HG02759 (cell line): ENCODE measurements around the gene CDC42BPA.
"Not testable (repeated sequence)": the region's sequence is repeated elsewhere in the genome, so short reads cannot be mapped to it uniquely, and the experiment has no call there.

Source experiments
- ATAC-seq: cut with Tn5 transposase; IDR thresholded peaks from one replicate; pipeline ENCODE4 v1.9.1; 2021; ENCODE audit warnings: mild to moderate bottlenecking, moderate library complexity; ENCODE audit not compliant: unreplicated experiment

The CDC42BPA gene, protein sequence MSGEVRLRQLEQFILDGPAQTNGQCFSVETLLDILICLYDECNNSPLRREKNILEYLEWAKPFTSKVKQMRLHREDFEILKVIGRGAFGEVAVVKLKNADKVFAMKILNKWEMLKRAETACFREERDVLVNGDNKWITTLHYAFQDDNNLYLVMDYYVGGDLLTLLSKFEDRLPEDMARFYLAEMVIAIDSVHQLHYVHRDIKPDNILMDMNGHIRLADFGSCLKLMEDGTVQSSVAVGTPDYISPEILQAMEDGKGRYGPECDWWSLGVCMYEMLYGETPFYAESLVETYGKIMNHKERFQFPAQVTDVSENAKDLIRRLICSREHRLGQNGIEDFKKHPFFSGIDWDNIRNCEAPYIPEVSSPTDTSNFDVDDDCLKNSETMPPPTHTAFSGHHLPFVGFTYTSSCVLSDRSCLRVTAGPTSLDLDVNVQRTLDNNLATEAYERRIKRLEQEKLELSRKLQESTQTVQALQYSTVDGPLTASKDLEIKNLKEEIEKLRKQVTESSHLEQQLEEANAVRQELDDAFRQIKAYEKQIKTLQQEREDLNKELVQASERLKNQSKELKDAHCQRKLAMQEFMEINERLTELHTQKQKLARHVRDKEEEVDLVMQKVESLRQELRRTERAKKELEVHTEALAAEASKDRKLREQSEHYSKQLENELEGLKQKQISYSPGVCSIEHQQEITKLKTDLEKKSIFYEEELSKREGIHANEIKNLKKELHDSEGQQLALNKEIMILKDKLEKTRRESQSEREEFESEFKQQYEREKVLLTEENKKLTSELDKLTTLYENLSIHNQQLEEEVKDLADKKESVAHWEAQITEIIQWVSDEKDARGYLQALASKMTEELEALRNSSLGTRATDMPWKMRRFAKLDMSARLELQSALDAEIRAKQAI (N-terminal part only)

DNA sequence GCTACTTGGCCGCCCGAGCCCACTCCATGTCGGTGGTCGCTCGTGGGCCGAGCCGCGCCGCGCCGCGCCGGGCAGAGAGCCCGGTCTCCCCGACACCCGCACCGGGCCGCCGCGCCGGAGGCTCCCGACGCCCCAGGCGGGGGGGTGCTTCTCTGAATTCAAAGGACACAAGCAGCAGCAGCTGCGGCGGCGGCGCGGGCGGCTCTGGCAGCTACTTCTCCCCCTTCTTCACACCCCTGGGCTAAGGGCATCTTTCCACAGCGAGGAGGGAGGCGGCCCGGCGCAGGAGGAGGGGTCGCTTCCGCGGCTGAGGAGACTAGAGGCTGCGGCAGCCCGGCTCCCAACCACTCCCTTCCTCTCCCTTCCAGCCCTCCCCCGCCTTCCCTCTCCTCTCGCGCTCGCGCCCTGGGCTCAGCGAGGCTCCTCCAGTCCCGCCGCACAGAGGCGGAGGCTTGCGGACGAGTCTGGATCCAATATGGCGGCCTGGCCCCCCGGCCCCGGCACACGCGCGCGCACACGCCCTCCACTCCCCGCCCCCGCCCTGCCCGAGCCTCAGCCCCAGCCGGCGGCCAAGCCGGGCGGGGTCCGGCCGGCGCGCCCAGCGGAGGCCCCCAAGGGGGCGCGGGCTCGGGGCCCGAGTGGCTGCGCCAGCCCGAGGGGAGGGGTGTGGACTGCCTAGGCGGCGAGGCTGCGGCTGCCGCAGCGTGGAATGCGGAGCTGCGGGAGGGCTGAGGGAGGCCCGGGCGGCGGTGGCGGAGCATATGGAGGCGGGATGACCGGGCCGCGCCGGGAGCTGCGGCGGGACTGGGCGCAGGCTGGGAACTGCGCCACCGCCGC, at the start of gene CDC42BPA:
Gene CDC42BPA (minus strand): TSS at position 477 of the 837 bp plus-strand sequence. CDS start 1,310 bp downstream, outside the sequence.
- peak; percentile 63 for ATAC-seq

DNA sequence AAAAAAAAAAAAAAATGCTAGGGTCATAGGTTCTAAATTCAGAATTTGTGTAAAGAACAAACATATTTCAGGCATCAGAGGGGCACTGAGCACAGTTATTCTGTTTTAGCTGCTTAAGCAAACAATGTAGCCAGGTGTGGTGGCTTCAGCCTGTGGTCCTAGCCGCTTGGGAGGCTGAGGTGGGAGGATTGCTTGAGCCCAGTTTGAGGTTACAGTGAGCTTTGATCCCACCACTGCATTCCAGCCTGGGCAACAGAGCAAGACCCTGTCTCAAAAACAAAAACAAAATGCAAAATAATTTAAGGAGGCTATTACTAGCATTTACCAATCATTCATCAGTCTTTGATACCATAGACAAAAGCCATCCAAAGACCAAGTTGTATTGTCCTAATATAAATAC, 49.7 kb upstream of the CDC42BPA start:
- ATAC-seq: no peak

DNA sequence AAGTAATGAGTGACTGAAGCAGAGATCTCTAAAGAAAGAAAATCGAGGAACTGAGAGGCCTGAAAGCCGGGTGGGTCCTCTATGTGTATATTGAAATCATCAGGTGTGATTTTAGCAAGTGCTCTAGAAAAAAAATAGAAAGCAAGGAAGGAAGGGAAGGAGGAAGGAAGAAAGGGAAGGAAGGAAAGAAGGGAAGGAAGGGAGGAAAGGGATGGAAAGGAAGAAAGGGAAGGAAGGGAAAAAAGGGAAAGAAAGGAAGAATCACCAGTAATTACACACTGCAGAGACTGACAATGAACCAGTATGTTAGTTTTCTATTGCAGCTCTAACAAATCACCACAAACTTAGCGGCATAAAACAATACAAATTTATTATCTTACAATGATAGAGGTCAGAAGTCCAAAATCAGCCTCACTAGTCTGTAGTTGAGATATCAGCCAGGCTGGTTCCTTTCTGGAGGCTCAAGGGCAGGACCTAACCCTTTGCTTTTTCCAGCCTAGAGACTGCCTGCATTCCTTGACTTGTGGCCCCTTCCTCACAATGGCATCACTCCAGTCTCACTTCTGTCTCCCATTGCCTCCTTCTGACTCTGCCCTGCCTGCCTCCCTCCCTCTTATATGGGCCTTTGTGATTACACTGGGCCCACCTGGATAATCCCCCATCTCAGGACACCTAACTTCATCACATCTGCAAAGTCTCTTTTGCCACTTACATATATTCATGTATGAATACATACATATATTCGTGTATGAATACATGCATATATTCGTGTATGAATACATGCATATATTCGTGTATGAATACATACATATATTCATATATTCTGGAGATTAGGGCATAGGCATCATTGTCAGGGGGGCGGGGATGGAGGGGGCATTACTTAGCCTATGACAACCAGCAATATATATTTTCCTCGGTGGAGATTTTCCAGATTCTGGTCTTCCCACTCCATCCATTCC, 47.5 kb upstream of the CDC42BPA start:
- no peak for ATAC-seq

DNA sequence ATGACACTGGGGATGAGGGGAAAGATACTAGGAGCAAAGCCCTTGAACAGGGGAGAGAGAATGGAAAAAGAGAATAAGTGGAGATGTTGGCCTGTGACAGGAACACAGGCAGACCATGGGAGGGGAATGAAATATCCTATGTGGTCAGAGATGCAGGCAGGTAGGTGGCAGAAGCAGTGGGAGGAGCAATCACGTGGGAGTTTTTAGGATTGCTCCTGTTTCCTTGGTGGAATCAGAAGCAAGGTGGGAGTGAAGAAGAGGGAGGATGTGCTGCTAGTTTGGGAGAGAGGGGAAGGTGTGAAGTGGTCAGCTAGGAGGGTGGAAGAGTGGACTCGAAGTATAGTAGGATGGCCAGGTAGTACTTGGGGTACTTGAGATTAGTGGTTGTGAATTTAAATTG, 46.4 kb upstream of the CDC42BPA start:
- no peak for ATAC-seq

DNA sequence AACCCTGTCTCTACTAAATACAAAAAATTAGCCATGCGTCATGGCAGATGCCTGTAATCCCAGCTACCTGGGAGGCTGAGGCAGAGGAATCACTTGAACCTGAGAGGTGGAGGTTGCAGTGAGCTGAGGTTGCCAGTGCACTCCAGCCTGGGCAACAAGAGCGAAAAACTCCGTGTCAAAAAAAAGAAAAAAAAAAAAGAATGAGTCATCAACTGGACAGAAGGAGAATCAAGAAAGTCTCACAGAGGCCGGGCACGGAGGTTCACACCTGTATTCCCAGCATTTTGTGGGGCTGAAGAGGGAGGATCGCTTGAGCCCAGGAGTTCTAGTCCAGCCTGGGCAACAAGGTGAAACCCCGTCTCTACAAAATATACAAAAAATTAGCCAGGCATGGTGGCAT, 45.5 kb upstream of the CDC42BPA start:
- ATAC-seq: no peak

DNA sequence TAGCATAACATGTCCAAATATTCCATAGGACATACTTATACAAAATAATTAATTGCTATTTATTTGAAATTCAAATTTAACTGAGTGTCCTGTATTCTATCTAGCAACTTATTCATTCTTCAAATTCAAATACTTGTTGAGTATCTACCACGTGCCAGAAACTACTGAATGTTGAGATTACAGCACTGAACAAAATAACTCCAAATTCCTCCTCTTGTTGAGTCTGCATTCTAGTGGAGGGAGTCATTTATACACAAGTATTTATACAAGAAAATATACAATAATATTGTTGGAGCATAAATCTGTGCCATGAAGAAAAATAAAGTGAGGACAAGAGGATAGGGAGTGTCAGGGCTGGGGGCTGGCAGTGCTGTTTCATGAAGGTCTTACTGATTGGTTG, 43.7 kb upstream of the CDC42BPA start:
- no peak for ATAC-seq

DNA sequence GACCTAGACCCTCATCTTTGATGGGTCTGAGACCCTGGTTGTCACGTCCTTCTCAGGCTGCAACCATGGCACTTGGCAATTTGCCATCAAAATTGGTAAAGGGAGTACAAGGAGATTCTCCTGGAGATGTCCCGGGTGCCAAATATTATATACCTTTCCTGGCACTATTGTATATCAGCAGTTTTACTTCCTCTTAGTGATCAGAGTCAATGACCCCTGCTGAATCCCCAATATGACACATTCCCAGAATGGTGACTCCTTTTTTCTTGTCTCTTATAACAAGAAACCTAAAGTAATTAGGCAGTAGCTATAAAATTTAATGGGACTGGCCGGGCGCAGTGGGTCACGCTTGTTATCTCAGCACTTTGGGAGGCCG, 39.6 kb upstream of the CDC42BPA start:
- no peak for ATAC-seq

DNA sequence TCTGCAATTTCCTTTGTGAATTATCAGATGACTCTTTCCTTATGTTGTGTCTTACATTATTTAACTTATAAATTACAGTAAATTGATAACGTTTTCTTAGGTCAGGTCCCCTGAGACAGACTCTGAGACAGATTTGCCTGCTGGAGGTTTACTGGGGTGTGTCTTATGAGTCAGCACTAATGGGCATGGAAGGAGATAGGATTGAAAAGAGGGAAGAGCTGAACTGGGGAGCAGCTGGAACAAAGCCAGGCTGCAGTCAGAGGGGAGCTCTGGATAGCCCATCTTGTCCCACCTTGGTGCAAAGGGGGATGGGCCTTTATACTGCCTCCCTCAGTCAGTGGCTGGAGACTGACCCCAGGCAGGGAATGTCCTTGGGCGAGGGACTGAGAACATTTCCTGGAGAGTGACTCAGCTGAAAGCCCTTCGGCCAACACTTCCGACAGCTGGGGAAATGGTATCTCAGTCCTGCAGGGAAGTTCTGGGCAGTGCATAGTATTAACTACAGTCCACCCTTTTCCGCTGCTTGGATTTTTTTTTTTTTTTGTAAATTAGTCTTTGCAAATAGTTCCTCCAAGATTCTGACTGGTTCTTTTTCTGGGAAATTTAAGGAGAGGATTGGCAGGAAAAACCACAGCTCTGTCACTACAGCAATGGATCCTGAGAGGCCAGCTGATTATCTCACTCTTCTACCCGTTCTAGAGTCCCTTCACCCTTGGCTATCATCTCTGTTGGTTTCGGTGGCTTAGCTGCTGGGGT, 39.1 kb upstream of the CDC42BPA start:
- ATAC-seq: no peak

DNA sequence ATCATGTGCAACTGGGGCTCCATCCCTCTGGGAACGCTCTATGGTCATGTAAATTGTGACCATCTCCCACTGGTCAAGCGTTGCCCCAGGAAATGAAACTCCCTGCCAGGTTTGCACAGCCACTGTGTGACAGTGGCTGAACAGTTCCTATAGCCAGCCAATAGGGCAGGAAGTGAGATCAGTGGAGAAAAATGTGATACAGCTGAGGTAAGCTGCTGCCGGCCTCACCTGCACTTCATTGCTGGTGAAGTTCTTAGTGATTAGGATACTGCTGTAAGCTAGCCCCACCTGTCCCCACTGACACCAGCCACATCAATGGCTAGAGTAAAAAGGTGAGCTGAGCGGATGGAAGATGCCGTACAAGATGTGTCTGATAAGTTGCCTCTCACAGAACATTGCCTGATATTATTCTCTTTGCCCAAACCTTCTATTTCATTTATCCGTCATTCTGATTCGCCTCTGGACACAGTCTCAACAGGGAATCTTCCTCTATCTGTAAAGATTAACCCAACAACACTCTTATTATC, 38.4 kb upstream of the CDC42BPA start:
- no peak for ATAC-seq

DNA sequence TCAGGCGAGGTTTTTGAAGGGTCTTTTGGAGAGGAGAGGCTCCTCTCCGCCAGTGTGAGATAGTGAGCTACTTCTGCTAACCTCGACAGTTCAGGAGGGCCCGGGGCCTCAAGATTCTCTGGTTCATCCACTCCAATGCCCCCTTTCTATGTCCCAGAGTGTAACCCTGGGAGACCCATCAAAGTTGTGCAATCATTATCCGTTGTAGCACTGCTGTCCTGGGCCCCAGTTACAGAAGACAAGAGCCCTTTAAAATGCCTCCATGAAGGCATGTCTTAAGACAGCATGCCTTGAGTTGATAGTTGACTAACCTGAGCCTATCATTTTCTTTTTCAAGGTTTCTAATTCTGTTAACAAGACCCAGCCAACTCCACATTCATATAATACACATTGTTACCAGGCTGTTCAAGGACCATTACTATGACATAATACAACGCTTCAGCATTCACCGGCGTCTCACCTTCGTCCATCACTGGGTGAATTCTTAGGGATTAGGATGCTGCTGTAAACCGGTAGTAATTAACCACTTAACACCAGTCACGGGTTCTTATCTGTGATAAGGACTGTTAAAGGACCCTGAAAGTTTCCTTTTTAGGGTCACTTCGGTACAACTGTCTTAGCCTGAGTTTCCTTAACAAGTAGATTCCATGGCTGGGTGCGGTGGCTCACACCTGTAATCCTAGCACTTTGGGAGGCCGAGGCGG, 37.4 kb upstream of the CDC42BPA start:
- no peak for ATAC-seq

DNA sequence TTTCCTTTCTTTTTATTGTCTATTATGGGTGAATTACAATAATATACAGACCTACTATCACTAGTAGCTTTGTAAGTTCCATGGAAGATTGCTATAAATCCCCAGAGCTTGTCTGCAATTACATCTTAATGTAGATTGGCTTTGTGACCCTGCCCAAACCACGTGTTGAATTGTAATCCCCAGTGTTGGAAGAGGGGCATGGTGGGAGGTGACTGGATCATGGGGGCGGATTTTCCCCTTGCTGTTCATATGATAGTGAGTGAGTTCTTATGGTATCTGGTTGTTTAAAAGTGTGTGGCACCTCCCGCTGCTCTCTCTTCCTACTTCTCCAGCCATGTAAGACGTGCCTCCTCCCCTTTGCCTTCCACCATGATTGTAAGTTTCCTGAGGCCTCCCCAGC, 34.9 kb upstream of the CDC42BPA start:
- no peak for ATAC-seq

DNA sequence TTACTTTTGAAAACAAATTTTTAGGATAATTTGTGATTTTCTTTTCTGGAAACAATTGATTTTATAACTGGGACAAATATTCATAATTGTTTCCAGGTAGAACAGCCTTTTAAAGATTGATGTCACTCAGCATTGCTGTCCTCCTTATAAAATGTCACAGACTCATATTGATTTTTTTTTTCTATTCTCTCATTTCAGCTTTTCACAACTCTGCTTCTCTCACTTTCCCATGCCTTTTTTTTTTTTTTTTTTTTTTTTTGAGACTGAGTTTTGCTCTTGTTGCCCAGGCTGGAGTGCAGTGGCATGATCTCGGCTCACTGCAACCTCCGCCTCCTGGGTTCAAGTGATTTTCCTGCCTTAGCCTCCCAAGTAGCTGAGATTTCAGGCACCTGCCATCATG, 33.9 kb upstream of the CDC42BPA start:
- not testable (repeated sequence) for ATAC-seq

DNA sequence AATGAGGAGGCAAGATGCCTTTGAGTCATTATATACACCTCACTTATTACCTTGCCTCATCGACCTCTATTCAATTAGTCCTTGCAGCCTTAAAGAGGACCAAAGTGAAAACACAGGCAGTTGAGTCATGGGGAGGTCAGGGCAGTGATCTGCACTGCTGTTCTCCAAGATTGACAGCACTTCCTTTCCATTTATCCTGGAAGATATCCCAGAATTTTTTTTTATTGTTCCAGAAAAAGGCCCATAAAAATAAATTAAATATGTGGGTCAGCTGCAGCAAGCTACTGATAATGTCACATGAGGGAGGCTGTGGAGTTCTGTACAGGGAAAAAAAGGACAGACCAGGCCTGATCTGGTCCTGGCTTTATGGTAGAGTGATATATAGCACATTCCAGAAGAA, 33.2 kb upstream of the CDC42BPA start:
- no peak for ATAC-seq

DNA sequence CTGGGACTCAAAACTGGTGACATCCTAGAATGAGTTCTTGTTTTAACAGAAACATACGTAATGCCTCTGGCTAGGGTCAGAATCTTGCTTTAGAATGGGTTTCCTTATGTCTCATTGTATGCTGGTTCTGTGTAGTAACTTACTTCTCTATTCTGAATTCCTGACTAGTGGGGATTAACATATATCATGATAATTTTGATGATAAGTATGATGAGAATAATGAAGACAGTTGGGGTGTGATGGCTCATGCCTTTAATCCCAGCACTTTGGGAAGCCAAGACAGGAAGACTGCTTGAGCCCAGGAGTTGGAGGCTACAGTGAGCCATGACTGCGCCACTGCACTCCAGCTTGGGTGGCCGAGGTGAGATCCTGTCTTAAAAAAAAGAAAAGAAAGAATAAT, 31.7 kb upstream of the CDC42BPA start:
- no peak for ATAC-seq

DNA sequence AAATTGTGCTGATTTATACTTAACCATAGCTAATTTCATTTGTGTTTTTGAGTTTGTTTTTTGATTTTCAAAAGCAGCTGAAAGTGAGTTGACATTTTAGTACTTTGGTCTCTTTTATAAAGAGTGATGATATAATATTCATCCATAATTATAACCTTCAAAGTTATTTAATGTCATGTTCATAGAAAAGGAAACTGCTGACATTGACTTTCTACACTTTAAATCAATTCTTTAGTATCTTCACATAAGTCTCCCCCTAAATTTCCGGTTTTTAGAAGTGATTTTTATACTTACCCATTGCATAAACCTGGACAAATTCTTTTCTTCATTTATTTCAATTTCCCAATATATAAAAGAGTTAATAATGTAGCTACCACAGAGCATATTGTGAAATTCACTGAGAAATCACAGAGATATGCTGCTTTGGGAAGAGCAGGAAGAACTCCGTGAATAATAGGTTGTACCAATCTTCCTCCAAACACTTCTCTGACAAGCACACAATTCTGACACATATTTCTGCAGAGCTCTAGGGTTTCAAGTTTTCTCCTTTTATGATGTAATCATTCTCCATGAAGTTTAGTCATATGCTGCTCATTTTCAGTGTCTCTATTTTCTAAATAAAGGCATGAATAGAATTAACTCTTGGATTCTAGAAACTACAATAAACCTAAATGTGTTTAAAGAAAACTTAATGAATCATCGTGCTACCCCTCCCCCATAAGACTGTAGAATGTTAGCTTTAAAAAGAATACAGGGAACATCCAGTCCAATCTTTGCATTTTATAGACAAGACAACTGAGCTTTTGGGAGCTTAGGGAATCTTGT, 25.6 kb upstream of the CDC42BPA start:
- no peak for ATAC-seq

DNA sequence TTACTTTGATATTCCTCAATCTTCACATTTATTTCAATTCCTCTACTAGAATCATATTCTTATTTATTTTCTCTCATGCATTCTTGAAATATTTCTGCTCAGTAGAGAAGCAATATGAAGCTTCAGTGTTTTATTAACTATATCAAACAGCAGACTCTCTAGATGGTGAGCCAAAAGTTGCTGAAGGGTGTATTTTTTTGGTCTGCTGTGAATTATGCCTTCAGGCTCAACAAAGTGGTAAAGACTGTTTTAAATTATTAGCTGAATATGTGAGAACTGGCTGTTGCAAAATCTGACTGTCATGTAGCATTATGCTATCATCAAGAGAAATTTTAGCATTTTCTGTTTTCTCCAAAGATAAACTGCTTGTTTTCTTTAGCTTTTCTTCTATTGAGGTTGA, 24.9 kb upstream of the CDC42BPA start:
- no peak for ATAC-seq

DNA sequence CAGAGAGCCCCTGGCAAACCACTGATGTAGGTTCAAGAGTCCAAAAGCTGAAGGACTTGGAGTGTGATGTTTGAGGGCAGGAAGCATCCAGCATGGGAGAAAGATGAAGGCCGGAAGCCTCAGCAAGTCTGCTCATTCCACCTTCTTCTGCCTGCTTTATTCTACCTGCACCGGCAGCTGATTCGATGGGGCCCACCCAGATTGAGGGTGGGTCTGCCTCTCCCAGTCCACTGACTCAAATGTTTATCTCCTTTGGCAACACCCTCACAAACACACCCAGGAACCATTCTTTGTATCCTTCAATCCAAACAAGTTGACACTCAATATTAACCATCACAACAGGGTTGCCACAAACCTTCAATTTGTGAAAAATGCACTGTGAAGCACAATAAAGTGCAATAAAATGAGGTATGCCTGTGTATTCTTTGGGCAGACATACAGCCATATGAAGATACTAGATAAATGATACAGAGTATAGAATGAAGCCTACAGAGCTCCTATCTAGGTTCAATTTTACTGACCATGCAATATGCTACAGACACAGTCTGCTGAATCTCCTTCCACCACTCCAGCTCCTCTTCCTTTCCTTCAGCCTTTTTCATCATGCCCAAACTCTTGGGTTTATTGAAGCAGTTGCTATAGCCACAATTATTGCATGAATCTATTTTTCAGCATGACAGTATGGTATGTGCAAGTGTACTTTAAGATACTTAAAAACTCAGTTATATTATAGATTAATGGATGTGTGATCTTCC, 24.0 kb upstream of the CDC42BPA start:
- no peak for ATAC-seq
